Activated CD8-positive, alpha-beta T cell treated with anti-CD3 and anti-CD28 coated beads for 36 hours (primary cell): Measurements from ENCODE around the gene IFT172. TPM values are rescaled to one million over a fixed set of nuclear protein-coding genes. Genes with fewer than 3 reads are reported as not detected.

ENCODE experiments used
- ATAC-seq: fragments of 200-7000 bp; cut with Tn5 transposase; one replicate; pipeline ENCODE4 v1.10.0; 2021; ENCODE audit warnings: mild to moderate bottlenecking, moderate library complexity
- CTCF ChIA-PET: fragments of 350-600 bp; sonication (Branson Sonifier 250); formaldehyde crosslinking; loops from one replicate; lab custom pipeline; 2021; ENCODE audit warnings: antibody characterized with exemption; lab: Charles Lee
- POLR2A ChIA-PET: fragments of 350-600 bp; sonication (Branson Sonifier 250); formaldehyde crosslinking; loops from one replicate; lab custom pipeline; 2021; ENCODE audit warnings: antibody characterized with exemption; lab: Charles Lee
- DNase-seq: peaks from one replicate; pipeline ENCODE4 v3.0.0-alpha.2; 2020
- H3K27ac Mint-ChIP-seq: one replicate; pipeline ENCODE4 v1.8.0; 2021; ENCODE audit warnings: mild to moderate bottlenecking, mixed read lengths
- H3K27me3 Mint-ChIP-seq: one replicate; pipeline ENCODE4 v1.8.0; 2021; ENCODE audit warnings: mixed read lengths
- H3K36me3 Mint-ChIP-seq: one replicate; pipeline ENCODE4 v1.8.0; 2021; ENCODE audit warnings: low read depth, mixed read lengths
- H3K4me1 Mint-ChIP-seq: one replicate; pipeline ENCODE4 v1.8.0; 2021; ENCODE audit warnings: low read depth, mixed read lengths
- H3K4me3 Mint-ChIP-seq: one replicate; pipeline ENCODE4 v1.8.0; 2021; ENCODE audit warnings: mild to moderate bottlenecking, moderate library complexity, mixed read lengths
- H3K9me3 Mint-ChIP-seq: one replicate; pipeline ENCODE4 v1.8.0; 2021; ENCODE audit warnings: mixed read lengths
- CTCF ChIP-seq: fragments of 200-600 bp; IDR thresholded peaks from one replicate; pipeline ENCODE4 v1.8.0; 2022; ENCODE audit warnings: antibody characterized with exemption, mild to moderate bottlenecking
- intact Hi-C: fragments of 100-400 bp; cut with micrococcal nuclease; formaldehyde crosslinking; loops from one replicate; pipeline ENCODE4 v1.10.0; 2022
- total RNA-seq, 2 experiments: library from RNA; stranded (reverse); gene quantifications; one replicate each; pipeline ENCODE4 v1.2.3, GENCODE V29; 2021

IFT172 gene
- total RNA-seq, 2 experiments from 2014 or later = 12.1 to 13.2 TPM

DNA sequence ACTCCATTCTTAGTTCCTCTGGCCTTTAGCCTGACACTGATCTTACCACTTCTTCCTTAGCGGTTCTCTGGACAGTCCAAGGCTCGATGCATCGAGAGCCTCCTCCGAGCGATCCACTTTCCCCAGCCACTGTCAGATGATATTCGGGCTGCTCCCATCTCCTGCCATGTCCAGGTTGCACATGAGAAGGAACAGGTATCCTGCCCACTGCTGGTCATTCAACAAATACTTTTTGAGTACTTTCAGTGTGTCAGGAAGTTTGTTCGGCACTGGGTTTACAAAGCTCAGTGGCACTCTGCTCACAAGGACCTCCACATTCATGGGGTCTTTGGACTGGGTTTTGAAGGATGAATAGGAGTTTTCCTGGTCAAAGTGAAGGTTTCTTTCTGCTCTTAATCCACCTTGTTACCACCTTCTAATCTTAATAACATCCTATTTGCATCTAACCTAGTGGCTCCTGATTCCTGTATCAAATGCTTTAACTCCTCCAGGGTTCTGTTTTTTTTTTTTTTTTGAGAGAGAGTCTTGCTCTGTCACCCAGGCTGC lies 32.9 kb upstream of the IFT172 start:
- peaks cover 19% of the 10 kb centered on the region for H3K27me3 Mint-ChIP-seq
- ATAC-seq (no peak), DNase-seq (no peak)
- H3K4me3 Mint-ChIP-seq = no peak overlapping the region
- intact Hi-C loops = no loop called here
- H3K27ac Mint-ChIP-seq = no peak overlapping the region
- no peak for TF ChIP-seq CTCF
- ChIA-PET POLR2A (interaction anchor here (0.6 kb wide), 1 partner anchor 83 kb away, joined by 3 read pairs; no protein-coding TSS in a partner anchor), CTCF (no interaction called here)
- H3K36me3 Mint-ChIP-seq = no peaks in the 10 kb centered on the region
- no peaks in the 10 kb centered on the region for H3K9me3 Mint-ChIP-seq
- H3K4me1 Mint-ChIP-seq = peaks cover 6% of the 10 kb centered on the region

DNA sequence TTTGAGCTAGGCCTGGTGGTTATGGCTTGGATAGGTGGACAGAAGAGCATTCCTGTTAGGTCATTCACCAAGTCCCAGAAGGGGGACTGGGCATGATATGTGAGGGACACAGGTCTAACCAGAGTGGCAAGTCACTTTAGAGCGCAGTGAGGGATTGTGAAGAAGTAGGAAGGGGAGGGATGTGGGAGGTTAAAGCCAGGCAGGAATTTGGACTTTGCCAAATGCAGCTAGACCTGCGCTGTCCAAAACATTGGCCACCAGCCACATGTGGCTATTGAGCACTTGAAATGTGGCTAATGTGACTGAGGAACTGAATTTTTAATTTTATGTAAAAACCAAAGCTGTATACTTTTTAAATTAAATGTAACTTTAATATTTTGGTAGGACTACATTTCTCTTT lies 30.8 kb upstream of the IFT172 start:
- Mint-ChIP-seq H3K4me1 (no peaks in the 10 kb centered on the region), H3K36me3 (no peaks in the 10 kb centered on the region), H3K27ac (no peak overlapping the region), H3K4me3 (no peak overlapping the region), H3K27me3 (peaks cover 14% of the 10 kb centered on the region), H3K9me3 (no peaks in the 10 kb centered on the region)
- no peak for ATAC-seq
- DNase-seq = no peak
- CTCF ChIA-PET = no interaction called here
- POLR2A ChIA-PET = no interaction called here
- TF ChIP-seq CTCF = no peak
- intact Hi-C loops = no loop called here

DNA sequence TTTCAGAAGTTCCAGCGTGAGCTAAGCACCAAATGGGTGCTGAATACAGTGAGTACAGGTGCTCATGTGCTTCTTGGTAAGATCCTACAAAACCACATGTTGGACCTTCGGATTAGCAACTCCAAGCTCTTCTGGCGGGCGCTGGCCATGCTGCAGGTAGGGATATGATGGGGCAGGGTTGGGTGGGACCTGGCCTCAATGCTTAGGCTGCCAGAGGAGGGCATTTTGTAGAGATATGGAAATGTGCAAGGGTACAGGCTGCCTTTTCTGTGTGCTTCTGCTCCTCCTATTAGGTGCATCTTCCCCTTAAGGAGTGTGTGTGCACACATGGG lies 29.2 kb upstream of the IFT172 start:
- POLR2A ChIA-PET = no interaction called here
- TF ChIP-seq CTCF = no peak
- ATAC-seq = no peak
- CTCF ChIA-PET = no interaction called here
- no peak for DNase-seq
- H3K27ac Mint-ChIP-seq = no peak overlapping the region
- intact Hi-C loops = no loop called here
- no peaks in the 10 kb centered on the region for H3K4me1 Mint-ChIP-seq
- H3K27me3 Mint-ChIP-seq = peaks cover 12% of the 10 kb centered on the region
- H3K4me3 Mint-ChIP-seq = no peak overlapping the region
- H3K9me3 Mint-ChIP-seq = no peaks in the 10 kb centered on the region
- no peaks in the 10 kb centered on the region for H3K36me3 Mint-ChIP-seq

DNA sequence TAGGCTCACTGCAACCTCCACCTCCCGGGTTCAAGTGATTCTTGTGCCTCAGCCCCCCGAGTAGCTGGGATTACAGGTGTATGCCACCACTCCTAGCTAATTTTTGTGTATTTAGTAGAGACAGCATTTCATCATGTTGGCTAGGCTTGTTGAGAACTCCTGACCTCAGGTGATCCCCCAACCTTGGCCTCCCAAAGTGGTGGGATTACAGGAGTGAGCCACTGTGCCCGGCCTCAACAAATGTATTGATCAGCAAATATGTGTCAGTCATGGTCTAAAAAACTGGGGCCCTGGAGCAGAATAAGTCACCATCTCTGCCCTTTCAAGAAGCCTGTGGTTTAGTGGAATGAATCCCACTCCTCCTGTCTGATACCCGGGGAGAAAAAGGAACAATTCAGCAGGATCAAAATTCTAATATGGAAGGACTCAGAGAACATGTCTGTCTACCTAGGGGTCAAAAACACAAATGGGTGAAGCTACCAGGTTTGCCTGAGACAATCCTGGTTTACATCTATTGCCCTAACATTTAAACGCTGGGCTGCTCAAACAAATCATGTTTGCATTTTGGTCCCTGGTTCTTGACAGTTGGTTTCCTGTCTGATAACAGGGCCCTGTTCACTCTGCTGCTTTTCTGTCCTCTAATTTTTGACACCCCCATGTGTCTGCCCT lies 28.7 kb upstream of the IFT172 start:
- peaks cover 13% of the 10 kb centered on the region for H3K27me3 Mint-ChIP-seq
- ChIA-PET POLR2A (interaction anchor here (0.7 kb wide), 1 partner anchor 79 kb away, joined by 3 read pairs; no protein-coding TSS in a partner anchor), CTCF (no interaction called here)
- no peak for TF ChIP-seq CTCF
- no peak overlapping the region for H3K4me3 Mint-ChIP-seq
- DNase-seq (no peak), ATAC-seq (no peak)
- H3K9me3 Mint-ChIP-seq = no peaks in the 10 kb centered on the region
- no peak overlapping the region for H3K27ac Mint-ChIP-seq
- intact Hi-C loops = no loop called here
- no peaks in the 10 kb centered on the region for H3K36me3 Mint-ChIP-seq
- no peaks in the 10 kb centered on the region for H3K4me1 Mint-ChIP-seq

DNA sequence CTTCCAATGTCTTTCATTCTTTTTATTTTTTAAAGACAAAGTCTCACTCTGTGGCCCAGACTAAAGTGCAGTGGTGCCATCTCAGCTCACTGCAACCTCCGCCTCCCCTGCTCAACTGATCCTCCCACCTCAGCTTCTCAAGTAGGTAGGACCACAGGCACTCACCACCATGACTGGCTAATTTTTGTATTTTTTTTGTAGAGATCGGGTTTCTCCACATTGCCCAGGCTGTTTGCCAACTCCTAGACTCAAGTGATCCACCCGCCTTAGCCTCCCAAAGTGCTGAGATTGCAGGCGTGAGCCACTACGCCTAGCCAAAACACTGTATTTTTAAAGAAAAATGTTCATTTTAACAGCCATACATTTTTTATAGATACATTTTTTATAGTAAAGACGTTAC lies 19.8 kb upstream of the IFT172 start:
- Mint-ChIP-seq H3K36me3 (no peaks in the 10 kb centered on the region), H3K4me1 (no peaks in the 10 kb centered on the region), H3K9me3 (no peaks in the 10 kb centered on the region), H3K4me3 (no peak overlapping the region), H3K27me3 (peaks cover 5% of the 10 kb centered on the region), H3K27ac (no peak overlapping the region)
- TF ChIP-seq CTCF = no peak
- ChIA-PET CTCF (no interaction called here), POLR2A (no interaction called here)
- intact Hi-C loops = no loop called here
- ATAC-seq (no peak), DNase-seq (no peak)
